Measurements from ENCODE around the gene DBNDD2.

DBNDD2 gene

GRCh38 chr20:45444050-45444449, 36.0 kb downstream of the DBNDD2 start:
- no peak overlapping the region for H3K4me3 ChIP-seq (ENCODE audit: control insufficient read depth, low read depth, low read length)
- DNase-seq (ENCODE audit: low read depth): no peak
- TF ChIP-seq CTCF (conservative IDR thresholded peaks at IDR 0.05; ENCODE audit: control insufficient read depth, insufficient read depth, low read depth, low read length): no peak

- H3K4me3 ChIP-seq (ENCODE audit: control insufficient read depth, low read depth, low read length): no peak overlapping the region
- peak; percentile 15 for DNase-seq (ENCODE audit: low read depth)
- peak; percentile 58 for TF ChIP-seq CTCF (conservative IDR thresholded peaks at IDR 0.05; ENCODE audit: control insufficient read depth, insufficient read depth, low read depth, low read length)
These were observed 37.9 kb downstream of the DBNDD2 start for GRCh38 chr20:45445805-45446562.

GRCh38 chr20:45448270-45448669, 40.2 kb downstream of the DBNDD2 start:
- TF ChIP-seq CTCF (conservative IDR thresholded peaks at IDR 0.05; ENCODE audit: control insufficient read depth, insufficient read depth, low read depth, low read length): no peak
- DNase-seq (ENCODE audit: low read depth): no peak
- no peak overlapping the region for H3K4me3 ChIP-seq (ENCODE audit: control insufficient read depth, low read depth, low read length)

GRCh38 chr20:45449528-45449927, 41.4 kb downstream of the DBNDD2 start:
- no peak for DNase-seq (ENCODE audit: low read depth)
- TF ChIP-seq CTCF (conservative IDR thresholded peaks at IDR 0.05; ENCODE audit: control insufficient read depth, insufficient read depth, low read depth, low read length): no peak
- no peak overlapping the region for H3K4me3 ChIP-seq (ENCODE audit: control insufficient read depth, low read depth, low read length)

GRCh38 chr20:45450097-45450818, 42.2 kb downstream of the DBNDD2 start:
- peak; percentile 72 for TF ChIP-seq CTCF (conservative IDR thresholded peaks at IDR 0.05; ENCODE audit: control insufficient read depth, insufficient read depth, low read depth, low read length)
- no peak overlapping the region for H3K4me3 ChIP-seq (ENCODE audit: control insufficient read depth, low read depth, low read length)
- DNase-seq (ENCODE audit: low read depth): peak; percentile 62

GRCh38 chr20:45452238-45452637, 44.1 kb downstream of the DBNDD2 start:
- H3K4me3 ChIP-seq (ENCODE audit: control insufficient read depth, low read depth, low read length): no peak overlapping the region
- DNase-seq (ENCODE audit: low read depth): no peak
- no peak for TF ChIP-seq CTCF (conservative IDR thresholded peaks at IDR 0.05; ENCODE audit: control insufficient read depth, insufficient read depth, low read depth, low read length)
